HepG2 (cell line): ENCODE data around the gene NPBWR2. TPM values are rescaled to one million over a fixed set of nuclear protein-coding genes. Genes with fewer than 3 reads are reported as not detected.

Source experiments
- ATF1 ChIP-seq: IDR thresholded peaks from 2 replicates; pipeline ENCODE4 v1.6.1; 2016; ENCODE audit warnings: mild to moderate bottlenecking, control low read depth
- HIVEP1 ChIP-seq: sonication (generic); formaldehyde crosslinking; IDR thresholded peaks from 2 replicates; pipeline ENCODE4 v1.4.0; 2020; ENCODE audit warnings: mild to moderate bottlenecking, missing genetic modification reagents
- HNRNPK ChIP-seq: fragments of 200-400 bp; formaldehyde crosslinking; IDR thresholded peaks from 2 replicates; pipeline ENCODE4 v1.6.1; 2018; ENCODE audit warnings: low read length, low read depth, moderate library complexity, mild to moderate bottlenecking; ENCODE audit not compliant: poor library complexity, severe bottlenecking
- HOXA3 ChIP-seq: sonication (generic); formaldehyde crosslinking; IDR thresholded peaks from 2 replicates; pipeline ENCODE4 v1.5.0; 2020; ENCODE audit warnings: missing genetic modification reagents
- KLF12 ChIP-seq: sonication (generic); formaldehyde crosslinking; IDR thresholded peaks from 2 replicates; pipeline ENCODE4 v1.4.0; 2020; ENCODE audit warnings: missing genetic modification reagents, borderline replicate concordance
- MTA3 ChIP-seq: sonication (generic); formaldehyde crosslinking; IDR thresholded peaks from 2 replicates; pipeline ENCODE4 v1.4.0; 2020; ENCODE audit warnings: missing genetic modification reagents
- PBX2 ChIP-seq: IDR thresholded peaks from 2 replicates; pipeline ENCODE4 v1.6.1; 2016; ENCODE audit warnings: control low read depth
- PITX1 ChIP-seq: sonication (generic); formaldehyde crosslinking; IDR thresholded peaks from 2 replicates; pipeline ENCODE4 v1.5.1; 2020; ENCODE audit warnings: mild to moderate bottlenecking, missing genetic modification reagents
- SIX1 ChIP-seq: sonication (generic); formaldehyde crosslinking; IDR thresholded peaks from 2 replicates; pipeline ENCODE4 v1.4.0; 2020; ENCODE audit warnings: missing genetic modification reagents, borderline replicate concordance
- TEAD2 ChIP-seq: sonication (generic); formaldehyde crosslinking; IDR thresholded peaks from 2 replicates; pipeline ENCODE4 v1.9.0; 2021; ENCODE audit warnings: missing genetic modification reagents
- THRA ChIP-seq: sonication (generic); formaldehyde crosslinking; IDR thresholded peaks from 2 replicates; pipeline ENCODE4 v1.4.0; 2020; ENCODE audit warnings: missing genetic modification reagents, borderline replicate concordance
- ZFAT ChIP-seq: sonication (generic); formaldehyde crosslinking; conservative IDR thresholded peaks from 2 replicates; pipeline ENCODE4 v1.8.1; 2023; ENCODE audit warnings: missing genetic modification reagents, inconsistent platforms
- ZNF670 ChIP-seq: sonication (generic); formaldehyde crosslinking; IDR thresholded peaks from 2 replicates; pipeline ENCODE4 v1.8.0; 2022; ENCODE audit warnings: mild to moderate bottlenecking, missing genetic modification reagents, borderline replicate concordance
- ZNF816 ChIP-seq: sonication (generic); formaldehyde crosslinking; IDR thresholded peaks from 2 replicates; pipeline ENCODE4 v1.8.0; 2022; ENCODE audit warnings: missing genetic modification reagents, mild to moderate bottlenecking, borderline replicate concordance
- polyA plus RNA-seq, 8 experiments: library from polyadenylated mRNA; depleted of rRNA in 3 of 8; stranded (reverse) in 7 of 8; unstranded in 1 of 8; fragments of >200 nt; fragmentation: Illumina TruSeq in 4 of 8; extraction: Trizol in 4 of 8; gene quantifications; 2 replicates each; pipeline versions ENCODE4 v1.2.1 to v1.2.3, GENCODE V29; 2011 to 2016; ENCODE audit warnings: low read depth in 4 of 8, missing spikeins in 1 of 8, mixed read lengths in 1 of 8; ENCODE audit not compliant: insufficient read depth in 1 of 8
- total RNA-seq, 5 experiments: library from RNA; depleted of rRNA; stranded (reverse); fragments of >200 nt; fragmentation: Illumina TruSeq; extraction: Trizol; gene quantifications; 2 replicates each; pipeline ENCODE4 v1.2.3, GENCODE V29; 2016; ENCODE audit warnings: low read depth in 1 of 5

NPBWR2 gene
- total and polyA plus RNA-seq, 2 of the 13 experiments (the other 11 are each of a cell fraction or from before 2014, with no cell fraction given) = not detected

- no peak for TF ChIP-seq MTA3 (CRISPR knock-in tag)
- no peak; the same call in 1 of the 2 replicates for TF ChIP-seq PITX1
- TF ChIP-seq KLF12 = 0 out of 2 replicates have a peak, but pooled peaks have one; percentile 43
- TF ChIP-seq ZFAT = no peak
- TF ChIP-seq SIX1 (CRISPR knock-in tag) = peak; percentile 41; the same call in 1 of the 2 replicates
- TF ChIP-seq PBX2 = no peak
- TF ChIP-seq TEAD2 (CRISPR knock-in tag) = no peak
- TF ChIP-seq THRA (CRISPR knock-in tag) = peak; percentile 53; the same call in 1 of the 2 replicates
- TF ChIP-seq HOXA3 (CRISPR knock-in tag) = peak; percentile 60
- peak; percentile 12 for TF ChIP-seq HNRNPK
- TF ChIP-seq HIVEP1 (CRISPR knock-in tag) = no peak; the same call in 1 of the 2 replicates
- no peak for TF ChIP-seq ATF1 (CRISPR knock-in tag)
- no peak for TF ChIP-seq ZNF670
- TF ChIP-seq ZNF816 = no peak
These were observed 51.3 kb downstream of the NPBWR2 start (continued) for GRCh38 chr20:64055893-64056638.
